GM10847 (cell line): ENCODE data around the gene HSH2D.

Source experiments
- POLR2A ChIP-seq: IDR thresholded peaks from 2 replicates; pipeline ENCODE4 v1.6.1; 2011; ENCODE audit not compliant: insufficient read length; ENCODE audit errors: extremely low read depth

Gene HSH2D

GRCh38 chr19:16143399-16144215 is at the start of gene HSH2D:
TSS of gene HSH2D (plus strand) at chr19:16143685. CDS start at chr19:16148751, 5,066 bp downstream.
- peak; percentile 88 for TF ChIP-seq POLR2A

- TF ChIP-seq POLR2A, result no peak
Measured at GRCh38 chr19:16094360-16095070, 49.0 kb upstream of the HSH2D start.

- TF ChIP-seq POLR2A, result no peak
Measured at GRCh38 chr19:16095071-16095571, 48.4 kb upstream of the HSH2D start.

- no peak for TF ChIP-seq POLR2A
Measured at GRCh38 chr19:16096280-16096855, 47.1 kb upstream of the HSH2D start.

GRCh38 chr19:16098416-16098768 is 45.1 kb upstream of the HSH2D start:
- no peak for TF ChIP-seq POLR2A

GRCh38 chr19:16098821-16099220 is 44.7 kb upstream of the HSH2D start:
- TF ChIP-seq POLR2A, result no peak

GRCh38 chr19:16100524-16100923 is 43.0 kb upstream of the HSH2D start:
- no peak for TF ChIP-seq POLR2A

GRCh38 chr19:16104722-16105121 is 38.8 kb upstream of the HSH2D start:
- no peak for TF ChIP-seq POLR2A

GRCh38 chr19:16106121-16106520 is 37.4 kb upstream of the HSH2D start:
- TF ChIP-seq POLR2A, result no peak

- TF ChIP-seq POLR2A, result peak; percentile 48
Measured at GRCh38 chr19:16111160-16111908, 32.2 kb upstream of the HSH2D start, which contains the start of gene RAB8A. TSS of gene RAB8A (plus strand) at chr19:16111889. CDS start at chr19:16111902, 13 bp downstream.

- peak; percentile 57 for TF ChIP-seq POLR2A
Measured at GRCh38 chr19:16111909-16112752, 31.4 kb upstream of the HSH2D start.

GRCh38 chr19:16112778-16113177 is 30.7 kb upstream of the HSH2D start:
- TF ChIP-seq POLR2A, result no peak

- TF ChIP-seq POLR2A, result no peak
Measured at GRCh38 chr19:16113727-16114126, 29.8 kb upstream of the HSH2D start.
